ENCODE results near the gene PPP1R2B.

Gene PPP1R2B

DNA sequence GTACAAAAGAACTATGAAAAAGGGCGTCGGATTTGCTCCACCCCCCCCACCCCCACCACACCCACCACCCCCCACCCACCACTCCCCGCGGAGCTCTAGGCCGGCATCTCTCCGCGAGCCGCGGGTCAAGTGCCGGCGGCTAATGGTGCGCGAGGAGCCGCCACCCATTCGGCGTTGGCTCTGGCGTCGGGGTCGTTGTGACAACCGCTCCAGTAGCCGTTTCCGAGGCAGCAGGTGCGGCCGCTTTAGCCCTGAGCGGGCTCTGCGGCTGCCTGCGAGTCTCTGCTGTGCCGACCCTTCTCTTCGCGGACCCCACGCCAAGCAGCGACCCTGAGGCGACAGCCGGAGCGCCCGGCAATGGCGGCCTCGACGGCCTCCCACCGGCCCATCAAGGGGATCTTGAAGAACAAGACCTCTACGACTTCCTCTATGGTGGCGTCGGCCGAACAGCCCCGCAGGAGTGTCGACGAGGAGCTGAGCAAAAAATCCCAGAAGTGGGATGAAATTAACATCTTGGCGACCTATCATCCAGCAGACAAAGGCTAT, at the start of gene PPP1R2B:
Gene PPP1R2B (plus strand): TSS at position 90 of the 546 bp plus-strand sequence. CDS start 268 bp downstream, at position 358.
- no peak for DNase-seq (ENCODE audit: low read depth in 2 of 2)
- TF ChIP-seq, protein P1, sequence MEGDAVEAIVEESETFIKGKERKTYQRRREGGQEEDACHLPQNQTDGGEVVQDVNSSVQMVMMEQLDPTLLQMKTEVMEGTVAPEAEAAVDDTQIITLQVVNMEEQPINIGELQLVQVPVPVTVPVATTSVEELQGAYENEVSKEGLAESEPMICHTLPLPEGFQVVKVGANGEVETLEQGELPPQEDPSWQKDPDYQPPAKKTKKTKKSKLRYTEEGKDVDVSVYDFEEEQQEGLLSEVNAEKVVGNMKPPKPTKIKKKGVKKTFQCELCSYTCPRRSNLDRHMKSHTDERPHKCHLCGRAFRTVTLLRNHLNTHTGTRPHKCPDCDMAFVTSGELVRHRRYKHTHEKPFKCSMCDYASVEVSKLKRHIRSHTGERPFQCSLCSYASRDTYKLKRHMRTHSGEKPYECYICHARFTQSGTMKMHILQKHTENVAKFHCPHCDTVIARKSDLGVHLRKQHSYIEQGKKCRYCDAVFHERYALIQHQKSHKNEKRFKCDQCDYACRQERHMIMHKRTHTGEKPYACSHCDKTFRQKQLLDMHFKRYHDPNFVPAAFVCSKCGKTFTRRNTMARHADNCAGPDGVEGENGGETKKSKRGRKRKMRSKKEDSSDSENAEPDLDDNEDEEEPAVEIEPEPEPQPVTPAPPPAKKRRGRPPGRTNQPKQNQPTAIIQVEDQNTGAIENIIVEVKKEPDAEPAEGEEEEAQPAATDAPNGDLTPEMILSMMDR (IDR thresholded peaks at IDR 0.05; ENCODE audit: low read depth, low read length) = no peak
- no peak within 1 kb of the TSS for H3K4me3 ChIP-seq (replicated peaks in 1 of 2; ENCODE audit: low read depth in 2 of 2, low read length in 2 of 2)

DNA sequence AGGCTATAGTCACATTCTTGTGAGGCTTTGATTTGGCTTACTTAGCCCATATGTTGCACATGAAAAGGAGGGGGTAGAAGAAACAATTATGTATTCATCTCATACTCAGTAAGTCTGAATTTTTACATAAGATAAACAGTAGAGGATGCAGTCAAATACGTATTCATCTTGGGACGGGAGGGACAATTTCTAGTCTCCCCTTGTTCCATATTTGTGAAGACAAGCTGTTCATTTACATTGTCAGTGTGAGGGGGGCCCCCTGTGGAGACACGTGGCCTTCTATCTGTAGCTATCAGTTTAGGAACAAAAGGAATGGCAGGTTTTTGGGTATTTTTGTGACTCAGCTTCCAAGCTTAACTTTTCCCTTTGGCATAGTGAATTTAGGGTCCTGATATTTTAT, 49.2 kb upstream of the PPP1R2B start:
- TF ChIP-seq, protein P1 (IDR thresholded peaks at IDR 0.05; ENCODE audit: low read depth, low read length) = no peak
- H3K4me3 ChIP-seq (replicated peaks in 1 of 2; ENCODE audit: low read depth in 2 of 2, low read length in 2 of 2) = no peak overlapping the region
- no peak for DNase-seq (ENCODE audit: low read depth in 2 of 2)

DNA sequence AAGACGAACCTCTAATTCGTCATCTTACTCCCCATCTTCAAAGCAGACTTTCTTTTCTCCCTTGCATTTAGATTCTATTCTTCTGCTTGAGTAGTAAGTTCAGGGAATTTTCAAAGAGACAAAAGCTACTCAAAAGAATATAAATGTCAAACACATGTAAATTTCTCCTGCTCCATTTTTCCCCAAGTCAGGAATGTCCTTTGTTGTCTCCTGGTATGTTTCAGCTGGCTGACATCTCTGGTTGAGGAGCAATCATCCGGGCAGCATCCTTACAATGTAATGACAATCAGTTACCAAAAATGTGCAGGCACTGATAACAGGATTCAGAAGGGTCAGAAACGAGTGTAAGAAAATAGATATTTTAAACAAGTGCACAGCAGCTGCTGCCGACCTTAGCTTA, 47.6 kb upstream of the PPP1R2B start:
- TF ChIP-seq, protein P1 (IDR thresholded peaks at IDR 0.05; ENCODE audit: low read depth, low read length) = no peak
- H3K4me3 ChIP-seq (replicated peaks in 1 of 2; ENCODE audit: low read depth in 2 of 2, low read length in 2 of 2) = no peak overlapping the region
- DNase-seq (ENCODE audit: low read depth in 2 of 2) = no peak

DNA sequence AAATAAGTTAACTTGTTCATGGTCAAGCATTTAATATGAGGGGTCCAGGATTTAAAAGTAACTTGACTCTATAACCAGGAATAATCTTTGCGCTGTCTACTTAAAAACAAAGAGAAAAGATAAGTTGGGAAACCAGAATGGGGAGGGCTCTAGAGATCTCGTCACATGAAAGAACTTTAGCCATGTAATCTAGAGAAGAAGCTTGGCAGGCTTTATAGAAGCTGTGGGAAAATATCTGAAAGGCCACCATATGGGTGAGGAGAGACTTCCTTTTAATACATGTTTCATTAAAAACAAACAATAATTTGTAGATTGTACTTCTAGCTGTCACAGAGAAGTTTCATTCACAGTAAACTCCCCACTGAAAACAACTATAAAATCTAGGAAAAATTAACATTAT, 46.7 kb upstream of the PPP1R2B start:
- TF ChIP-seq, protein P1 (IDR thresholded peaks at IDR 0.05; ENCODE audit: low read depth, low read length) = no peak
- DNase-seq (ENCODE audit: low read depth in 2 of 2) = no peak
- H3K4me3 ChIP-seq (replicated peaks in 1 of 2; ENCODE audit: low read depth in 2 of 2, low read length in 2 of 2) = no peak overlapping the region

DNA sequence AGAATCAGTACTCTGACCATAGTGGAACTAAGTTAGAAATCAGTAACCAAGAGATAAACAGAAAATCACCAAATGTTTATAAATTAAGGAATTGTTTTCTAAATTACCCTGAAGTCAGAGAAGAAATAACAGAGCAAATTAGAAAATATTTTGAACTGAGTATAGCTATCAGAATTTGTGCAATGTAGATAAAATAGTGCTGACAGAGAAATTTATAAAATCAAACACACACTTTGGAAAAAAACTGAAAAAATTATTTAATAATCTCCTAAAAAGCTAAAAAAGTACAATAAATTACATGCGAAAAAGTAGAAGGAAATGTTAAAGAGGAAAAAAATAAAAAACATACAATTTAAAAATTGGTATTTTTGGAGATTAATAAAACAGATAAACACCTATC, 37.1 kb upstream of the PPP1R2B start:
- TF ChIP-seq, protein P1 (IDR thresholded peaks at IDR 0.05; ENCODE audit: low read depth, low read length) = no peak
- no peak overlapping the region for H3K4me3 ChIP-seq (replicated peaks in 1 of 2; ENCODE audit: low read depth in 2 of 2, low read length in 2 of 2)
- DNase-seq (ENCODE audit: low read depth in 2 of 2) = no peak

DNA sequence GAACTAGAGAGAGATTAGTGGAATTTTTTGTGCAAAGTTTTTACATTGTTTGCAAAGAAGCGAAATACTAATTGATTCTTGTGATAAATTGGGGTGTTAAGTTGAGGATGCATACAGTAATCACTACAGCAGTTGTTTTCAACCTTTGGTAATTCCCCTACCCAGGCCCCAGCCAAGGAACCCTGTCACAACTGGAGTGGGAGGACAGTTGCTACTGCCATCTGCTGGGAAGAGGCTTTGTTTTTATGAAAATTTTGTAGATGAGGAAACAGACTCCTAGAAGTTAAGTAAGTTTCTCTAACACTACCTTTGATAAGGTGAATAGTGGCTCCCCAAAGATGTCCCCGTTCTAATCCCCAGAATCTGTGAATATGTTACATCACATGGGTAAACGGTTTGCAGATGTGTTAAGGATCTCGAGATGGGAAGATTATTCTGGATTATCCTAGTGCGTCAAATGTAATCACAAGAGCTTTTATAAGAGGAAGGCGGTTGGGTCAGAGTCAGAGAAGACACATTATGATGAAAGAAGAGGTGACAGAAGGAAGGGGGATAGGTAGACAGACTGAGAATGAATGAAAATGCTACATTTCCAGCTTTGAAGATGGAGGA, 34.0 kb upstream of the PPP1R2B start:
- no peak overlapping the region for H3K4me3 ChIP-seq (replicated peaks in 1 of 2; ENCODE audit: low read depth in 2 of 2, low read length in 2 of 2)
- DNase-seq (ENCODE audit: low read depth in 2 of 2) = peak; percentile 1 to 35
- TF ChIP-seq, protein P1 (IDR thresholded peaks at IDR 0.05; ENCODE audit: low read depth, low read length) = no peak

DNA sequence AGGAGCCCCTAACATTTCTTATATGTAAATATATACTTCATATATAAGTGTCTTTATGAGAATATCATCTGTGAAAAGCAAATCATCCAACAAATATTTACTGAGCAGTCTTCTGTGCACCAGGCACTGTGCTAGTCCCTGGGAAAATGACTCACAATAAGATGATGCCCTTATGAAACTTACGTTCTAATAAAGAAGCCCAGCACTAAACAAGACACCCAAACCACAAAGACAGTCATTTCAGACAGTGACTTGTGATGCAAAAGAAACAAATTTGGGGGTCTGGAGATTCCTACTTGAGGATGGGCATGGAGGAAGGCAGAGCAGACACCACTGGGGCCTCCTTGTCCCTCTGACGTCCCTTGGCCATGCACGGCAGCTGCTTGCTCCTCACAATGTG, 30.6 kb upstream of the PPP1R2B start:
- DNase-seq (ENCODE audit: low read depth in 2 of 2) = no peak
- TF ChIP-seq, protein P1 (IDR thresholded peaks at IDR 0.05; ENCODE audit: low read depth, low read length) = no peak
- H3K4me3 ChIP-seq (replicated peaks in 1 of 2; ENCODE audit: low read depth in 2 of 2, low read length in 2 of 2) = no peak overlapping the region

All from cardiac fibroblast (primary cell).